Coronary artery (tissue), 2 donors: Measurements from ENCODE around the gene SLC2A10.

Experiments
- DNase-seq: peaks from one replicate; pipeline ENCODE4 v3.0.0-alpha.2; 2017; ENCODE audit warnings: low spot score
- H3K27ac ChIP-seq, 2 donors: fragments of 200-600 bp; sonication (generic); one replicate each; pipeline ENCODE4 v1.5.1; 2016 to 2019
- H3K4me3 ChIP-seq: fragments of 200-600 bp; sonication (generic); 2 replicates; pipeline ENCODE4 v1.5.1; 2016; ENCODE audit warnings: mild to moderate bottlenecking, moderate library complexity
- TF ChIP-seq, protein P1 (sequence below): fragments of 200-600 bp; sonication (generic); IDR thresholded peaks from one replicate; pipeline ENCODE4 v1.5.1; 2019; ENCODE audit warnings: antibody characterized with exemption

Gene SLC2A10

GRCh38 chr20:46757754-46758678, 48.6 kb downstream of the SLC2A10 start:
- TF ChIP-seq, protein P1, sequence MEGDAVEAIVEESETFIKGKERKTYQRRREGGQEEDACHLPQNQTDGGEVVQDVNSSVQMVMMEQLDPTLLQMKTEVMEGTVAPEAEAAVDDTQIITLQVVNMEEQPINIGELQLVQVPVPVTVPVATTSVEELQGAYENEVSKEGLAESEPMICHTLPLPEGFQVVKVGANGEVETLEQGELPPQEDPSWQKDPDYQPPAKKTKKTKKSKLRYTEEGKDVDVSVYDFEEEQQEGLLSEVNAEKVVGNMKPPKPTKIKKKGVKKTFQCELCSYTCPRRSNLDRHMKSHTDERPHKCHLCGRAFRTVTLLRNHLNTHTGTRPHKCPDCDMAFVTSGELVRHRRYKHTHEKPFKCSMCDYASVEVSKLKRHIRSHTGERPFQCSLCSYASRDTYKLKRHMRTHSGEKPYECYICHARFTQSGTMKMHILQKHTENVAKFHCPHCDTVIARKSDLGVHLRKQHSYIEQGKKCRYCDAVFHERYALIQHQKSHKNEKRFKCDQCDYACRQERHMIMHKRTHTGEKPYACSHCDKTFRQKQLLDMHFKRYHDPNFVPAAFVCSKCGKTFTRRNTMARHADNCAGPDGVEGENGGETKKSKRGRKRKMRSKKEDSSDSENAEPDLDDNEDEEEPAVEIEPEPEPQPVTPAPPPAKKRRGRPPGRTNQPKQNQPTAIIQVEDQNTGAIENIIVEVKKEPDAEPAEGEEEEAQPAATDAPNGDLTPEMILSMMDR: peak; percentile 82
- DNase-seq: no peak

DNA sequence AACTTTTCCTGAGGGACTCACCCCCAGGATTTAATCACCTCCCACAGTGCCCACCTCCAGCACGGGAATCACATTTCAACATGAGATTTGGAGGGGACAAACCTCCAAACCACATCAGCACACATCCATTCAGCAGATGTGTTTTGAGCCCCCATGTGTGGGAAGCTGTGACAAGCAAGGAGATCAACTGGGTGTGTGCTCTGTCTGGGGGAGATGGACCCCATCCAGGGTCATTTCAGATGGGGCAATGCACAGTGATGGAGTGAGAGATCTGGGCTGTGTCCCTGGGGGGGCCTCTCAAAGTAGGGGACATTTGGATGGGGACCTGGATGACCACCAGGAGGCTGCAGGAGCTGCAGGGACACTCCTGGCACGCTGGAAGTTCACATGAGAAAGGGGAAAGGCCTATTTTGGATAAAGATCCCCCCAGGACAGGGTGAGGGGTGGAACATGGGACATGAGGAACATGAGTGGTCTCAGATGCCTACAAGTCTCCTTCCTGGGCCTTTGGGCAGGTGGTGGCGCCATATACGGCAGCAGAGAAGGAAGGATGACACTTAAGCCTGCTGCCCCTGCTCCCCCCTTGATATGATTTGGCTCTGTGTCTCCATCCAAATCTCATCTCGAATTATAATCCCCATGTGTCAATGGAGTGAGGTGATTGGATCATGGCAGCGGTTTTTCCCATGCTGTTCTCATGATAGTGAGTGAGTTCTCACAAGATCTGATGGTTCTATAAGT, 49.6 kb downstream of the SLC2A10 start:
- TF ChIP-seq, protein P1: no peak
- Histone ChIP-seq H3K27ac (no peak overlapping the region), H3K4me3 (no peak overlapping the region)
- no peak for DNase-seq

More at GRCh38 chr20:46757754-46758678, 48.6 kb downstream of the SLC2A10 start:
- Histone ChIP-seq H3K4me3 (no peak overlapping the region), H3K27ac (no peak overlapping the region)

- H3K4me3 ChIP-seq: no peak overlapping the region
- no peak overlapping the region for H3K27ac ChIP-seq
- TF ChIP-seq, protein P1: no peak
- no peak for DNase-seq
Measured at GRCh38 chr20:46761566-46761965, 52.1 kb downstream of the SLC2A10 start.

GRCh38 chr20:46764068-46764467, 54.6 kb downstream of the SLC2A10 start:
- TF ChIP-seq, protein P1: no peak
- Histone ChIP-seq H3K27ac (no peak overlapping the region), H3K4me3 (no peak overlapping the region)
- DNase-seq: no peak

DNA sequence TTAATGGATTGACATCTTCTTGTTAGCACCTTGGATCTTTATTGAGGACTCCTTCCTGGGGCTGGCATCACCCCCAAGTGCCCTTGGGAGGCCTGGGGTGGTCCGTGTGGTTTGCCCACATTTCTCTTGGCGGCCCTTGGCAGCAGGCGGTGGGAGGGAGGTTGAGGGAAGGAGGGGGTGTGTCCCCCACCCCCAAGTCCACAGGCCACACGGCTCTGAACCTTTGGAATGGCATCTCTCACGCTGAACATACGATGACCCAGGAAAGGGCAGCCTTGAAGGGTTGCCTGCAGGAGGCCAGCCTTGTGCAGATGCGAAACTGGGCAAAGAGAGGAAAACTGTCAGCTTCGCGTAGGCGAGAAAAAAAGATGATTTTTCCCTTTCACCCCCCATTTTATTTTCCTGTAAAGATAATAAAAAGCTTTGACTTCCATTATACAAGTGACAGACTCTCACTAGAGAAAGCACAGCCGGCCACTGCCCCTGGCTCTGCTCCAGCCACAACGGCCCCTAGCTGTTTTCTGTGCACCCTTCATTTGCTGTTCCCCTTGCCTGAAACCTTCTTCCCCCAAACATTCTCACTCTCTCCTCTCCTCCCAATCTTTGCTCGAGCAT, 56.2 kb downstream of the SLC2A10 start:
- TF ChIP-seq, protein P1: no peak
- no peak for DNase-seq
- Histone ChIP-seq H3K27ac (no peak overlapping the region), H3K4me3 (no peak overlapping the region)

- Histone ChIP-seq H3K27ac (no peak overlapping the region), H3K4me3 (no peak overlapping the region)
- TF ChIP-seq, protein P1: no peak
- DNase-seq: no peak
Measured at GRCh38 chr20:46767127-46767761, 57.8 kb downstream of the SLC2A10 start.
